HL-60/S4 treated with phorbol 12-myristate 13-acetate at 8.2 ng/mL for 4 days and 3 days (cell line): Measurements from ENCODE around the gene IRF2BP2.

Source experiments
- in situ Hi-C: fragments of 300-500 bp; cut with MboI; formaldehyde crosslinking; loops from 2 replicates; pipeline ENCODE4 v1.15.0; 2022; ENCODE audit warnings: low sequenced_read_pairs

IRF2BP2 gene

GRCh38 chr1:234610061-234610665 lies at the start of gene IRF2BP2:
TSS of gene IRF2BP2 (minus strand) at chr1:234610178. CDS start at chr1:234609494, 684 bp downstream.
- in situ Hi-C loops: loop anchor here (25.0 kb wide), 1 partner anchor 377 kb away; no protein-coding TSS in a partner anchor

GRCh38 chr1:234659538-234659937 lies 49.6 kb upstream of the IRF2BP2 start:
- in situ Hi-C loops: no loop called here

- in situ Hi-C loops: no loop called here
Observed at GRCh38 chr1:234658138-234658537, 48.2 kb upstream of the IRF2BP2 start.

GRCh38 chr1:234656944-234657654 lies 47.1 kb upstream of the IRF2BP2 start:
- in situ Hi-C loops: no loop called here

- in situ Hi-C loops: no loop called here
Observed at GRCh38 chr1:234656070-234656895, 46.3 kb upstream of the IRF2BP2 start.

- in situ Hi-C loops: no loop called here
Observed at GRCh38 chr1:234655328-234656069, 45.5 kb upstream of the IRF2BP2 start.

GRCh38 chr1:234654002-234654733 lies 44.2 kb upstream of the IRF2BP2 start:
- in situ Hi-C loops: no loop called here

- in situ Hi-C loops: no loop called here
Observed at GRCh38 chr1:234649432-234650081, 39.6 kb upstream of the IRF2BP2 start.

- in situ Hi-C loops: no loop called here
Observed at GRCh38 chr1:234647758-234648157, 37.8 kb upstream of the IRF2BP2 start.

GRCh38 chr1:234647245-234647644 lies 37.3 kb upstream of the IRF2BP2 start:
- in situ Hi-C loops: no loop called here

- in situ Hi-C loops: no loop called here
Observed at GRCh38 chr1:234645964-234646363, 36.0 kb upstream of the IRF2BP2 start.

GRCh38 chr1:234645474-234645953 lies 35.5 kb upstream of the IRF2BP2 start:
- in situ Hi-C loops: no loop called here

GRCh38 chr1:234644928-234645327 lies 35.0 kb upstream of the IRF2BP2 start:
- in situ Hi-C loops: no loop called here

- in situ Hi-C loops: no loop called here
Observed at GRCh38 chr1:234643850-234644134, 33.8 kb upstream of the IRF2BP2 start.

- in situ Hi-C loops: no loop called here
Observed at GRCh38 chr1:234643111-234643849, 33.3 kb upstream of the IRF2BP2 start.

- in situ Hi-C loops: no loop called here
Observed at GRCh38 chr1:234642428-234642827, 32.5 kb upstream of the IRF2BP2 start.

GRCh38 chr1:234639961-234640360 lies 30.0 kb upstream of the IRF2BP2 start:
- in situ Hi-C loops: no loop called here

GRCh38 chr1:234638832-234639799 lies 29.1 kb upstream of the IRF2BP2 start:
- in situ Hi-C loops: no loop called here
